ENCODE data around the gene TOM1. TPM values are rescaled to one million over a fixed set of nuclear protein-coding genes. Genes with fewer than 3 reads are reported as not detected.

The TOM1 gene
- total and polyA plus RNA-seq, 2 donors (not counting 1 experiment from before 2014, with no cell fraction given) = 25.3 to 53.2 TPM

GRCh38 chr22:35264986-35265385 lies 34.7 kb upstream of the TOM1 start:
- Histone ChIP-seq H3K9ac (ENCODE audit: low read length) (no peak overlapping the region), H3K27me3 (replicated peaks in 1 of 4; ENCODE audit: control extremely low read depth in 1 of 4, control insufficient read depth in 3 of 4, insufficient read depth in 4 of 4, low read length in 3 of 4) (no peaks in the 10 kb centered on the region), H3K4me1 (ENCODE audit: control insufficient read depth in 2 of 2, insufficient read depth in 2 of 2, low read length in 2 of 2) (no peaks in the 10 kb centered on the region), H3K27ac (ENCODE audit: low read length in 2 of 2) (no peak overlapping the region), H3K4me3 (ENCODE audit: control extremely low read depth in 1 of 5, extremely low read depth in 1 of 5, insufficient read depth in 1 of 5, low read depth in 2 of 5, low read length in 4 of 5) (no peak overlapping the region), H3K79me2 (ENCODE audit: control insufficient read depth, insufficient read depth, low read length) (peaks cover 31% of the 10 kb centered on the region), H3K9me3 (ENCODE audit: control extremely low read depth in 1 of 3, control insufficient read depth in 2 of 3, insufficient read depth in 1 of 3, low read length in 2 of 3) (no peaks in the 10 kb centered on the region), H4K20me1 (ENCODE audit: control insufficient read depth, insufficient read depth, low read length, poor library complexity, severe bottlenecking) (no peaks in the 10 kb centered on the region), H3K4me2 (replicated peaks; ENCODE audit: low read depth, low read length, poor library complexity, severe bottlenecking) (no peak overlapping the region), H2AFZ (ENCODE audit: insufficient read depth, low read depth, low read length, poor library complexity, severe bottlenecking) (no peak overlapping the region), H3K36me3 (replicated peaks in 1 of 2; ENCODE audit: control extremely low read depth in 1 of 2, control insufficient read depth in 1 of 2, extremely low read depth in 1 of 2, insufficient read depth in 2 of 2, low read length in 1 of 2) (peaks cover 20 to 53% of the 10 kb centered on the region in 2 experiments)
- CTCF ChIA-PET = no interaction called here
- TF ChIP-seq CTCF (IDR thresholded peaks at IDR 0.05) = no peak
- no peak for TF ChIP-seq EZH2 (IDR thresholded peaks at IDR 0.05; ENCODE audit: borderline replicate concordance, insufficient read depth, low read depth, low read length, poor library complexity, severe bottlenecking)
- H3K27me3 Mint-ChIP-seq = no peaks in the 10 kb centered on the region
- POLR2A ChIA-PET = no interaction called here
- H3K4me1 Mint-ChIP-seq = no peaks in the 10 kb centered on the region
- intact Hi-C loops (cut with micrococcal nuclease) = no loop called here
- ATAC-seq (ENCODE audit: low read depth) (no peak), DNase-seq (no peak)
- H3K9me3 Mint-ChIP-seq (ENCODE audit: insufficient read depth) = no peaks in the 10 kb centered on the region
- no peak overlapping the region for H3K27ac Mint-ChIP-seq
- H3K4me3 Mint-ChIP-seq = no peak overlapping the region
- WGBS (ENCODE audit: insufficient coverage) = 99% methylated on average over 7 of the region's 7 CpGs

- no peak overlapping the region for H3K27ac Mint-ChIP-seq
- no peak overlapping the region for H3K4me2 ChIP-seq (replicated peaks; ENCODE audit: low read depth, low read length, poor library complexity, severe bottlenecking)
- H3K27me3 ChIP-seq (replicated peaks in 1 of 4; ENCODE audit: control extremely low read depth in 1 of 4, control insufficient read depth in 3 of 4, insufficient read depth in 4 of 4, low read length in 3 of 4) = no peaks in the 10 kb centered on the region
- CTCF ChIA-PET = interaction anchor here (1.7 kb wide), 1 partner anchor 9 kb away, joined by 8 read pairs; the partner anchor contains the start of gene HMGXB4
- peaks cover 24% of the 10 kb centered on the region for H3K79me2 ChIP-seq (ENCODE audit: control insufficient read depth, insufficient read depth, low read length)
- DNase-seq = no peak
- H3K4me1 ChIP-seq (ENCODE audit: control insufficient read depth in 2 of 2, insufficient read depth in 2 of 2, low read length in 2 of 2) = no peaks in the 10 kb centered on the region
- H3K4me1 Mint-ChIP-seq = no peaks in the 10 kb centered on the region
- no peak overlapping the region for H3K27ac ChIP-seq (ENCODE audit: low read length in 2 of 2)
- H3K9me3 Mint-ChIP-seq (ENCODE audit: insufficient read depth) = no peaks in the 10 kb centered on the region
- no peaks in the 10 kb centered on the region for H4K20me1 ChIP-seq (ENCODE audit: control insufficient read depth, insufficient read depth, low read length, poor library complexity, severe bottlenecking)
- POLR2A ChIA-PET = no interaction called here
- WGBS (ENCODE audit: insufficient coverage) = 100% methylated on average over 1 of the region's 3 CpGs
- H3K36me3 ChIP-seq (replicated peaks in 1 of 2; ENCODE audit: control extremely low read depth in 1 of 2, control insufficient read depth in 1 of 2, extremely low read depth in 1 of 2, insufficient read depth in 2 of 2, low read length in 1 of 2) = peaks cover 20 to 59% of the 10 kb centered on the region in 2 experiments
- H3K9ac ChIP-seq (ENCODE audit: low read length) = no peak overlapping the region
- no peak overlapping the region for H3K4me3 ChIP-seq (ENCODE audit: control extremely low read depth in 1 of 5, extremely low read depth in 1 of 5, insufficient read depth in 1 of 5, low read depth in 2 of 5, low read length in 4 of 5)
- H2AFZ ChIP-seq (ENCODE audit: insufficient read depth, low read depth, low read length, poor library complexity, severe bottlenecking) = no peak overlapping the region
- intact Hi-C loops (cut with micrococcal nuclease) = no loop called here
- no peak for ATAC-seq (ENCODE audit: low read depth)
- no peaks in the 10 kb centered on the region for H3K9me3 ChIP-seq (ENCODE audit: control extremely low read depth in 1 of 3, control insufficient read depth in 2 of 3, insufficient read depth in 1 of 3, low read length in 2 of 3)
- no peak overlapping the region for H3K4me3 Mint-ChIP-seq
- TF ChIP-seq EZH2 (IDR thresholded peaks at IDR 0.05; ENCODE audit: borderline replicate concordance, insufficient read depth, low read depth, low read length, poor library complexity, severe bottlenecking) = no peak
- no peak for TF ChIP-seq CTCF (IDR thresholded peaks at IDR 0.05)
- H3K27me3 Mint-ChIP-seq = no peaks in the 10 kb centered on the region
Observed at GRCh38 chr22:35266277-35266676, 33.4 kb upstream of the TOM1 start.

Data from B cell (primary cell).